PC-3 (cell line): ENCODE results near the gene P3H2.

Experiments
- EZH2 ChIP-seq: fragments of 300-600 bp; sonication (generic); IDR thresholded peaks from one replicate; pipeline ENCODE4 v1.6.1; 2017; ENCODE audit warnings: antibody characterized with exemption, mild to moderate bottlenecking, low read length; ENCODE audit not compliant: unreplicated experiment
- EZH2phosphoT487 ChIP-seq: fragments of 300-600 bp; sonication (generic); IDR thresholded peaks from 2 replicates; pipeline ENCODE4 v1.6.1; 2018; ENCODE audit warnings: mild to moderate bottlenecking, antibody characterized with exemption, low read length, borderline replicate concordance
- TF ChIP-seq, protein P1 (sequence below): fragments of 300-600 bp; sonication (generic); conservative IDR thresholded peaks from 2 replicates; pipeline ENCODE4 v1.5.1; 2017; ENCODE audit warnings: antibody characterized with exemption, low read depth, mild to moderate bottlenecking, low read length

GRCh38 chr3:189967254-189967865, 153.3 kb downstream of the P3H2 start:
- no peak for TF ChIP-seq EZH2phosphoT487
- TF ChIP-seq, protein P1, sequence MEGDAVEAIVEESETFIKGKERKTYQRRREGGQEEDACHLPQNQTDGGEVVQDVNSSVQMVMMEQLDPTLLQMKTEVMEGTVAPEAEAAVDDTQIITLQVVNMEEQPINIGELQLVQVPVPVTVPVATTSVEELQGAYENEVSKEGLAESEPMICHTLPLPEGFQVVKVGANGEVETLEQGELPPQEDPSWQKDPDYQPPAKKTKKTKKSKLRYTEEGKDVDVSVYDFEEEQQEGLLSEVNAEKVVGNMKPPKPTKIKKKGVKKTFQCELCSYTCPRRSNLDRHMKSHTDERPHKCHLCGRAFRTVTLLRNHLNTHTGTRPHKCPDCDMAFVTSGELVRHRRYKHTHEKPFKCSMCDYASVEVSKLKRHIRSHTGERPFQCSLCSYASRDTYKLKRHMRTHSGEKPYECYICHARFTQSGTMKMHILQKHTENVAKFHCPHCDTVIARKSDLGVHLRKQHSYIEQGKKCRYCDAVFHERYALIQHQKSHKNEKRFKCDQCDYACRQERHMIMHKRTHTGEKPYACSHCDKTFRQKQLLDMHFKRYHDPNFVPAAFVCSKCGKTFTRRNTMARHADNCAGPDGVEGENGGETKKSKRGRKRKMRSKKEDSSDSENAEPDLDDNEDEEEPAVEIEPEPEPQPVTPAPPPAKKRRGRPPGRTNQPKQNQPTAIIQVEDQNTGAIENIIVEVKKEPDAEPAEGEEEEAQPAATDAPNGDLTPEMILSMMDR = peak; percentile 89
- no peak for TF ChIP-seq EZH2
